Stimulated activated CD4-positive, alpha-beta T cell treated with anti-CD3 and anti-CD28 coated beads, TNF-alpha, amount 100 ng/mL, for 24 hours (primary cell): Measurements from ENCODE around the gene BICDL1.

ENCODE experiments used
- DNase-seq, 3 experiments: peaks; one replicate each; pipeline ENCODE4 v3.0.0-alpha.2; 2020; ENCODE audit warnings: low read depth in 3 of 3

The BICDL1 gene

GRCh38 chr12:120102189-120103043 is 113.4 kb downstream of the BICDL1 start:
- DNase-seq, result no peak

GRCh38 chr12:120103044-120103338 is 114.0 kb downstream of the BICDL1 start:
- no peak for DNase-seq

- no peak for DNase-seq
These were observed 114.3 kb downstream of the BICDL1 start for GRCh38 chr12:120103371-120103770.

- DNase-seq, result no peak
These were observed 117.1 kb downstream of the BICDL1 start for GRCh38 chr12:120106151-120106550.

GRCh38 chr12:120109570-120110267 is 120.7 kb downstream of the BICDL1 start:
- DNase-seq, result no peak

- peak in 2 of 3 experiments; percentile 17 to 46 for DNase-seq
These were observed 121.8 kb downstream of the BICDL1 start for GRCh38 chr12:120110550-120111501.

GRCh38 chr12:120115066-120115465 is 126.0 kb downstream of the BICDL1 start:
- DNase-seq, result no peak

- DNase-seq, result peak in 1 of 3 experiments; percentile 37
These were observed 126.8 kb downstream of the BICDL1 start for GRCh38 chr12:120115692-120116440.

- no peak for DNase-seq
These were observed 127.4 kb downstream of the BICDL1 start, which contains the start of gene RAB35 for GRCh38 chr12:120116441-120116791. Gene RAB35, minus strand, starts transcription at chr12:120116753. Its CDS starts 103 bp downstream, at chr12:120116650.

GRCh38 chr12:120116792-120117651 is 128.0 kb downstream of the BICDL1 start:
- peak; percentile 94 to 98 (median 97) for DNase-seq

GRCh38 chr12:120117961-120118320 is 128.9 kb downstream of the BICDL1 start:
- DNase-seq, result no peak

- DNase-seq, result no peak
These were observed 129.5 kb downstream of the BICDL1 start for GRCh38 chr12:120118321-120119061.

GRCh38 chr12:120119271-120119973 is 130.4 kb downstream of the BICDL1 start:
- DNase-seq, result peak in 2 of 3 experiments; percentile 17 to 35

GRCh38 chr12:120121343-120121742 is 132.3 kb downstream of the BICDL1 start:
- no peak for DNase-seq

- DNase-seq, result no peak
These were observed 132.8 kb downstream of the BICDL1 start for GRCh38 chr12:120121766-120122293.

GRCh38 chr12:120125029-120125428 is 136.0 kb downstream of the BICDL1 start:
- no peak for DNase-seq

- DNase-seq, result no peak
These were observed 137.0 kb downstream of the BICDL1 start for GRCh38 chr12:120125792-120126634.

- DNase-seq, result no peak
These were observed 137.6 kb downstream of the BICDL1 start for GRCh38 chr12:120126635-120127005.
